Measurements from ENCODE around the gene CHRNE.
A peak's percentile ranks its signal among the peaks of the same experiment; 100 is the strongest.

Gene CHRNE

DNA sequence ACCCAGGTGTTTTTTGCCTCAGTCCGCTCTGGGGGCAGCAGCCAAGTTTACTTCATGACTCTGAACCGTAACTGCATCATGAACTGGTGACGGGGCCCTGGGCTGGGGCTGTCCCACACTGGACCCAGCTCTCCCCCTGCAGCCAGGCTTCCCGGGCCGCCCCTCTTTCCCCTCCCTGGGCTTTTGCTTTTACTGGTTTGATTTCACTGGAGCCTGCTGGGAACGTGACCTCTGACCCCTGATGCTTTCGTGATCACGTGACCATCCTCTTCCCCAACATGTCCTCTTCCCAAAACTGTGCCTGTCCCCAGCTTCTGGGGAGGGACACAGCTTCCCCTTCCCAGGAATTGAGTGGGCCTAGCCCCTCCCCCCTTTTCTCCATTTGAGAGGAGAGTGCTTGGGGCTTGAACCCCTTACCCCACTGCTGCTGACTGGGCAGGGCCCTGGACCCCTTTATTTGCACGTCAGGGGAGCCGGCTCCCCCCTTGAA lies 5.7 kb downstream of the CHRNE start:
- Histone ChIP-seq H3K4me1 (peaks cover 29 to 80% (median 37%) of the 10 kb centered on the region in 10 experiments), H3K9me3 (replicated peaks in 1 of 11) (no peaks in the 10 kb centered on the region), H3K4me2 (no peak overlapping the region), H3K9ac (no peak overlapping the region), H3K27ac (no peak overlapping the region), H3K36me3 (peaks cover 39 to 61% (median 53%) of the 10 kb centered on the region in 11 experiments), H3K4me3 (no peak overlapping the region), H4K20me1 (peaks cover 0 to 45% (median 0%) of the 10 kb centered on the region in 11 experiments; a peak in 10 of 22 replicates), H3K27me3 (peaks cover 26 to 44% (median 35%) of the 10 kb centered on the region in 11 experiments)
- TF ChIP-seq Cebpa-rat (IDR thresholded peaks at IDR 0.05): no peak

DNA sequence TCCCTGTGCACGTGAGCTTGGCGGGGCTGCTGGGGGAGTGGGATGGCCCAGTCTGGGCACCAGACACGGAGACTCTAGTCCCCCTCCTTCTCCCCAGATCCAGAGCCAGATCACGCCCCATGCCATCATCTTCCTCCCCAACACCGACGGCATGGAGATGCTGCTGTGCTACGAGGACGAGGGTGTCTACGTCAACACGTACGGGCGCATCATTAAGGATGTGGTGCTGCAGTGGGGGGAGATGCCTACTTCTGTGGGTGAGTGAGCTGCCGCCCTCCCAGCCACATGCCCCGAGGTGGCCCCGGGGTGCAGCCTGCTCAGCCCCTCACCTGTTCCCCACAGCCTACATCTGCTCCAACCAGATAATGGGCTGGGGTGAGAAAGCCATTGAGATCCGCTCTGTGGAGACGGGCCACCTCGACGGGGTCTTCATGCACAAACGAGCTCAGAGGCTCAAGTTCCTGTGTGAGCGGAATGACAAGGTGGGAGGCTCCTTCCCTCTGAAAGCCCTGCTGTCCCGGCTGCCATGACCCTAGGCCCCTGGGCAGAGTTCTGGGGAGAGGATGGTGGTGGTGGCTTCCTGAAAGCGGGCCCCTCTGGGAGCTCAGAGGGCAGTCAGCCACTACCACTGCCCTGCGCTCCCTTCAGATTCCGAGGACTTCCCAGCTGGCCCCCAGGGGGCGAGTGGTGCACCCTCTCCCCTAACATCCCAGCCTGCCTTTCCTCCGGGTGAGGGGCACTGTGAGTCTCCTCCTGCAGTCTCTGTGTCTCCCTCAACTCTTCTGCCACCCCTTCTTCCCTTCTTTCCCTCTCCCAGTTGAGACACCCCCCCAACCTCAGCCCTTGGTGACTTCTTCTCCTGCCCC lies 6.3 kb downstream of the CHRNE start:
- Histone ChIP-seq H3K4me2 (peak overlapping the region in 1 of 11 experiments; percentile 30; a peak in 1 of 22 replicates), H3K36me3 (peaks cover 45 to 67% (median 60%) of the 10 kb centered on the region in 11 experiments), H4K20me1 (peaks cover 0 to 45% (median 0%) of the 10 kb centered on the region in 11 experiments; a peak in 10 of 22 replicates), H3K4me1 (peaks cover 27 to 78% (median 34%) of the 10 kb centered on the region in 10 experiments), H3K9ac (0 out of 22 replicates have a peak overlapping the region, but pooled peaks of 1 of the 11 experiments have one; percentile 26), H3K4me3 (no peak overlapping the region), H3K27ac (no peak overlapping the region), H3K27me3 (peaks cover 26 to 44% (median 35%) of the 10 kb centered on the region in 11 experiments), H3K9me3 (replicated peaks in 1 of 11) (no peaks in the 10 kb centered on the region)
- no peak for TF ChIP-seq Cebpa-rat (IDR thresholded peaks at IDR 0.05)

DNA sequence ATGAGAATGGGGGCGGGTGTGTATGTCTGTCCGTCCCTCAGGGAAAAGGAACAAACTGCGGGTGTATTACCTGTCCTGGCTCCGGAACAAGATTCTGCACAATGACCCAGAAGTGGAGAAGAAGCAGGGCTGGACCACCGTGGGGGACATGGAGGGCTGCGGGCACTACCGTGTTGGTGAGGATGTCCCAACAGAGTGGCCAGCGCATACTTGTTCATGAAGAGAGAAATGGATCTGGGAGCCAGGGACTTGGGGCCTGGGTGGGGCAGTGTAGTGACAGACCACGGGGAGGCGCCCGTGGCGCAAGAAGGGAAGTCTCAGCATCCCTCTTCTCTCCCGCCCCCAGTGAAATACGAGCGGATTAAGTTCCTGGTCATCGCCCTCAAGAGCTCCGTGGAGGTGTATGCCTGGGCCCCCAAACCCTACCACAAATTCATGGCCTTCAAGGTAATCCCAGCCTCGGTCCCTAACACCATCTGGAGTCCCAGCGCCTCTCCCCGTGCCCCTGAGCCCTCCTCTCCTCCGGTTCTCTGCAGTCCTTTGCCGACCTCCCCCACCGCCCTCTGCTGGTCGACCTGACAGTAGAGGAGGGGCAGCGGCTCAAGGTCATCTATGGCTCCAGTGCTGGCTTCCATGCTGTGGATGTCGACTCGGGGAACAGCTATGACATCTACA lies 7.1 kb downstream of the CHRNE start:
- no peak for TF ChIP-seq Cebpa-rat (IDR thresholded peaks at IDR 0.05)

DNA sequence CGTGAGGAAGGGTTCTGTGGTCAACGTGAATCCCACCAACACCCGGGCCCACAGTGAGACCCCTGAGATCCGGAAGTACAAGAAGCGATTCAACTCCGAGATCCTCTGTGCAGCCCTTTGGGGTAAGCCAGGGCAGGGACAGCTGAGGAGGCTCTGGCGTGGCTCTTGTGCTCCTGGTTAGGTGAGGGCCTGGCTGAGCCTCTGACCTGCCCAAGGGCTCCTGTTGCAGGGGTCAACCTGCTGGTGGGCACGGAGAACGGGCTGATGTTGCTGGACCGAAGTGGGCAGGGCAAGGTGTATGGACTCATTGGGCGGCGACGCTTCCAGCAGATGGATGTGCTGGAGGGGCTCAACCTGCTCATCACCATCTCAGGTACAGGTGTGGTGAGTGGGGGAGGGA lies 7.8 kb downstream of the CHRNE start:
- H3K27ac ChIP-seq: no peak overlapping the region
- no peak overlapping the region for H3K9ac ChIP-seq
- H3K27me3 ChIP-seq: peaks cover 20 to 31% (median 22%) of the 10 kb centered on the region in 11 experiments
- peak overlapping the region in 3 of 11 experiments; percentile 2 to 30 (median 28); a peak in 5 of 22 replicates for H3K4me2 ChIP-seq
- H3K4me1 ChIP-seq: peaks cover 17 to 67% (median 22%) of the 10 kb centered on the region in 10 experiments
- no peaks in the 10 kb centered on the region for H3K9me3 ChIP-seq (replicated peaks in 1 of 11)
- peaks cover 0 to 45% (median 0%) of the 10 kb centered on the region in 11 experiments; a peak in 10 of 22 replicates for H4K20me1 ChIP-seq
- no peak overlapping the region for H3K4me3 ChIP-seq
- peaks cover 53 to 82% (median 74%) of the 10 kb centered on the region in 11 experiments for H3K36me3 ChIP-seq
- no peak for TF ChIP-seq Cebpa-rat (IDR thresholded peaks at IDR 0.05)

More for the DNA sequence above, 7.1 kb downstream of the CHRNE start:
- peaks cover 26 to 38% (median 28%) of the 10 kb centered on the region in 11 experiments for H3K27me3 ChIP-seq
- H4K20me1 ChIP-seq: peaks cover 0 to 45% (median 0%) of the 10 kb centered on the region in 11 experiments; a peak in 10 of 22 replicates
- peaks cover 46 to 75% (median 68%) of the 10 kb centered on the region in 11 experiments for H3K36me3 ChIP-seq
- H3K9ac ChIP-seq: 0 out of 22 replicates have a peak overlapping the region, but pooled peaks of 1 of the 11 experiments have one; percentile 26
- H3K4me3 ChIP-seq: no peak overlapping the region
- no peak overlapping the region for H3K27ac ChIP-seq
- peaks cover 23 to 73% (median 29%) of the 10 kb centered on the region in 10 experiments for H3K4me1 ChIP-seq
- H3K4me2 ChIP-seq: peak overlapping the region in 4 of 11 experiments; percentile 2 to 30 (median 22); a peak in 6 of 22 replicates
- H3K9me3 ChIP-seq (replicated peaks in 1 of 11): no peaks in the 10 kb centered on the region

DNA sequence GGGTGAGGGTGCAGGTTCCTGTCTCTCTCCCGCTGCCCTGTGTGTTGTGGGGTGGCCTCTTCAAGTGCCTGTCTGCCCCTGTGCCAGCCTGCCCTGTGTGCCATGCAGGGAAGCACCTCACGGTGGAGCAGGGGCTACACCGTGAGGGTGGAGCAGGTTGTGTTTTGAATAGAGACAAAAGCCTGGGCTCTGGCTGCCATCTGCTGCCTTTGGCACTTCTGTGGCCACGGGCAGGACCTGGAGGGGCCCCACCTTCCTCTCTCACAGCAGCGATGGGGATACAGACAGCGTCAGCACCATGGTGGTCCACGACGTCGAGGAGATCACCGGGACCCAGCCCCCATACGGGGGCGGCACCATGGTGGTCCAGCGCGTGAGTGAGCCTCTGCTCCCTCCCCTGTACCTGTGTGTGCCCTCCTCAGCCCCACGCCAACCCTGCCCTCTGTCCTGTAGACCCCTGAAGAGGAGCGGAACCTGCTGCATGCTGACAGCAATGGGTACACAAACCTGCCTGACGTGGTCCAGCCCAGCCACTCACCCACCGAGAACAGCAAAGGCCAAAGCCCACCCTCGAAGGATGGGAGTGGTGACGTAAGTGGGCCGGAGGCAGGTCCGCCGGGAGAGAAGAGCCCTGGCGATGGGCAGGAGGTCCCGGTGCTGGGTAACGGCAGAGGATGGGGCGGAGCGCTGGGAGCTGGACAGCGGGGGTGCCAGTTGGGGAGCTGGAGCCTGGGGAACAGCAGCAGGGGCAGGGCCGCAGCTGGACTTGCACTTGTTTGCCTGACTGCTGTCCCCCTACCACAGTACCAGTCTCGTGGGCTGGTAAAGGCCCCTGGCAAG lies 9.0 kb downstream of the CHRNE start:
- no peak overlapping the region for H3K4me3 ChIP-seq
- peaks cover 53 to 86% (median 78%) of the 10 kb centered on the region in 11 experiments for H3K36me3 ChIP-seq
- no peaks in the 10 kb centered on the region for H3K9me3 ChIP-seq (replicated peaks in 1 of 11)
- no peak for TF ChIP-seq Cebpa-rat (IDR thresholded peaks at IDR 0.05)
- H3K4me1 ChIP-seq: peaks cover 6 to 55% (median 11%) of the 10 kb centered on the region in 10 experiments; a peak in 19 of 20 replicates
- peaks cover 0 to 43% (median 0%) of the 10 kb centered on the region in 11 experiments; a peak in 10 of 22 replicates for H4K20me1 ChIP-seq
- H3K9ac ChIP-seq: peak overlapping the region in 4 of 11 experiments; percentile 7 to 18 (median 15); a peak in 1 of 22 replicates
- H3K27ac ChIP-seq: no peak overlapping the region
- H3K4me2 ChIP-seq: no peak overlapping the region
- H3K27me3 ChIP-seq: peaks cover 9 to 19% (median 10%) of the 10 kb centered on the region in 11 experiments

DNA sequence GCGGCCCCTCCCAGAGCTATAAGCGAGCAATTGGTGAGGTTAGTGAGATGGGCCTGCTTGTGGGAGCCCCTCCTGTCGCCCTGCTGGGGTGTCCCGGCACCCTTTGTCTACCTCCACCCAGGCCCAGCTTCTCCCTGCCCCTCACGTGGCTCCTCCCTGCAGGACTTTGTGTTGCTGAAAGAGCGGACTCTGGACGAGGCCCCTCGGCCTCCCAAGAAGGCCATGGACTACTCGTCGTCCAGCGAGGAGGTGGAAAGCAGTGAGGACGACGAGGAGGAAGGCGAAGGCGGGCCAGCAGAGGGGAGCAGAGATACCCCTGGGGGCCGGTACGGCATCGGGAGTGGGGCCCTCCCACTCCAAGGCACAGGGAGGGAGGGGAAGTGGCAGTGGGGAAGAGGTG lies 9.6 kb downstream of the CHRNE start:
- H3K4me3 ChIP-seq: no peak overlapping the region

DNA sequence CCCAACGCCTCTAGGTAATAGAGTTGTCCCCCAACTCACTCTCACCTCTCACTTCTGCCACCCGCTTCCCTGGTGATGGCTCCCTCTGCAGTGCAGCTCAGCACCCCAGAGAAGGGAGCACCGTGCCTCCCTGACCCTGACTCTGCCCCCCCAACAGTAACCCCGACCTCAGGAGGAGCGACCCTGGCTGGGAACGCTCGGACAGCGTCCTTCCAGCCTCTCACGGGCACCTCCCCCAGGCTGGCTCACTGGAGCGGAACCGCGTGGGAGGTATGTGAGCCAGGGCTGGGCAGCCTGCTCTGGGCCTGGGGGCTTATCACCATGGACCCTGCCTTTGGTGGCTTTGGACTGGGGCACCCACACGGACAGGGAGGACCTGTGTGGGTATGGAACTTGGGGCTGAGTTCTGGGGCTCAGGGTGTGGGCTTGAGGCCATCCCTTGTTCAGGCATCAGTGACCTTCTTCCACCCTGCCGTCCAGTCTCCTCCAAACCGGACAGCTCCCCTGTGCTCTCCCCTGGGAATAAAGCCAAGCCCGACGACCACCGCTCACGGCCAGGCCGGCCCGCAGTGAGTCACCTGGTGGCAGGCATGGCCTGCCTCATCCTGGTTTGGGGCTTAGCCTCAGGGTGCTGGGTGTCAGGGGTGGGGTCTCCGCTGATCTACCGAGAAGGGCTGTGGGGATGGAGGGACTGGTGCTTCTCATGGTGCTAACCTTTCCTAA lies 10.2 kb downstream of the CHRNE start:
- Histone ChIP-seq H3K4me1 (peaks cover 0 to 48% (median 3%) of the 10 kb centered on the region in 10 experiments; a peak in 9 of 20 replicates), H3K27me3 (peaks cover 0 to 8% (median 0%) of the 10 kb centered on the region in 11 experiments; a peak in 7 of 22 replicates), H3K4me3 (no peak overlapping the region), H3K36me3 (peaks cover 57 to 92% (median 82%) of the 10 kb centered on the region in 11 experiments), H3K4me2 (peak overlapping the region in 1 of 11 experiments; percentile 29; a peak in 1 of 22 replicates), H3K9ac (peak overlapping the region in 2 of 11 experiments; percentile 6 to 23; a peak in 2 of 22 replicates), H4K20me1 (peaks cover 0 to 39% (median 0%) of the 10 kb centered on the region in 11 experiments; a peak in 7 of 22 replicates), H3K9me3 (replicated peaks in 1 of 11) (no peaks in the 10 kb centered on the region), H3K27ac (no peak overlapping the region)
- TF ChIP-seq Cebpa-rat (IDR thresholded peaks at IDR 0.05): no peak

More for the DNA sequence above, 9.6 kb downstream of the CHRNE start:
- peak overlapping the region in 2 of 11 experiments; percentile 6 to 23; a peak in 1 of 22 replicates for H3K9ac ChIP-seq
- no peak overlapping the region for H3K27ac ChIP-seq
- H3K36me3 ChIP-seq: peaks cover 54 to 88% (median 79%) of the 10 kb centered on the region in 11 experiments
- H3K4me2 ChIP-seq: no peak overlapping the region
- no peaks in the 10 kb centered on the region for H3K9me3 ChIP-seq (replicated peaks in 1 of 11)
- peaks cover 0 to 41% (median 0%) of the 10 kb centered on the region in 11 experiments; a peak in 8 of 22 replicates for H4K20me1 ChIP-seq
- H3K4me1 ChIP-seq: peaks cover 0 to 48% (median 4%) of the 10 kb centered on the region in 10 experiments; a peak in 15 of 20 replicates
- peaks cover 2 to 13% (median 3%) of the 10 kb centered on the region in 11 experiments; a peak in 20 of 22 replicates for H3K27me3 ChIP-seq
- no peak for TF ChIP-seq Cebpa-rat (IDR thresholded peaks at IDR 0.05)

Measured in BLaER1 treated with 17β-estradiol and CSF1 and Interleukin-3, amounts not matched to agents 10 nM and 100 nM (cell line).